KOPT-K1 (cell line): Measurements from ENCODE around the gene XYLT1.

Source experiments
- H3K27ac ChIP-seq: fragments of 200-600 bp; sonication (generic); 2 replicates; pipeline ENCODE4 v1.5.1; 2016; ENCODE audit warnings: antibody characterized with exemption, mild to moderate bottlenecking, low read depth, low read length; ENCODE audit not compliant: poor library complexity, severe bottlenecking
- H3K36me3 ChIP-seq: fragments of 200-600 bp; sonication (generic); 2 replicates; pipeline ENCODE4 v1.5.1; 2017; ENCODE audit warnings: antibody characterized with exemption, mild to moderate bottlenecking, low read length, moderate library complexity; ENCODE audit not compliant: insufficient read depth
- H3K9me3 ChIP-seq: fragments of 200-600 bp; sonication (generic); 2 replicates; pipeline ENCODE4 v1.5.1; 2017; ENCODE audit warnings: antibody characterized with exemption, low read length, mild to moderate bottlenecking; ENCODE audit not compliant: insufficient read depth, poor library complexity, severe bottlenecking

XYLT1 gene

DNA sequence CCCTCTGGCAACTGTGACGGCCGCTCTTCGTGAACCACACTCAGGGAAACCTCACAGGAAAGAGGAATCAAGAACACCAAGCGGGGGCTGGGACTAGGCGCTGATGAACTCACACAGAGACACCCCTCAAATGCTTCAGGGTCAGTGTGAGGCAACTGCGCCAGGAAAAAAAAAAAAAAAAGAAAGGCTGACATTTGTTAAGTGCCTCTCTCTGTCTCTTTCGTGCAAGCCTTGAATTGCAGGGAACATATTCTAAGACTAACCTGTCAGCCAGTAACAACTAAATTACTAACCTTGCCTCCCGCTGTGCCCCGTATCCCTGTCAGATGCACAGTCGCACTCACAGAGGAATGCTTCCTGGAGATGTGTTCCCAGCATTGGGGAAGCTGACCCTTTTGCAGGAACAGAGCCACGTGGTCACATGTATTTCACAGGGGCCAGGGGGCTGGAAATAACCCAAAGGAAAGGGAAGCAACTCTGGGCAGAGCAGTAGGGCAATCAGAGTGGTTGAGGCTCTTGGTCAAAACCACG lies 247.8 kb downstream of the XYLT1 start:
- Histone ChIP-seq H3K27ac (no peak overlapping the region), H3K9me3 (no peaks in the 10 kb centered on the region), H3K36me3 (no peaks in the 10 kb centered on the region)

- Histone ChIP-seq H3K36me3 (no peaks in the 10 kb centered on the region), H3K9me3 (no peaks in the 10 kb centered on the region), H3K27ac (no peak overlapping the region)
Measured at GRCh38 chr16:17219991-17220390, 250.8 kb downstream of the XYLT1 start.

DNA sequence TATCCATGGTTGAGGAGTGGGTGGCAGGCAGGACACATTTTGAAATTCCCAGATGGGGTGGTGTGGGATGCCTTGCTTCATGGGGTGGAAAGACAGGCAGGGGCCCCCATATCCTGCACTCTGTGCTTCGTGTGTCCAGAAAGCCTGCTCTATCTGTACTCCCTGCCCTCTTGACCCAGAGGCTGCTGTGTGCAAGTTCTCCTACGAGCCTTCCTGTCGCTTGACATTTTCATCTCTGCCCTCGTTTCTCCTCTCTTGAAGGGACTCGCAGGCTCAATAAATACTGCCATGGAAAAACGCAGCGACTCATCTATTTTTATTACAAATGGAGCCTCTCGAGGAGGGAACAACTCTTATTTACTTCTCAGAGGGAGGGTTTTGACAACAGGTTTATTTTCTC lies 254.8 kb downstream of the XYLT1 start:
- Histone ChIP-seq H3K27ac (no peak overlapping the region), H3K9me3 (no peaks in the 10 kb centered on the region), H3K36me3 (no peaks in the 10 kb centered on the region)

DNA sequence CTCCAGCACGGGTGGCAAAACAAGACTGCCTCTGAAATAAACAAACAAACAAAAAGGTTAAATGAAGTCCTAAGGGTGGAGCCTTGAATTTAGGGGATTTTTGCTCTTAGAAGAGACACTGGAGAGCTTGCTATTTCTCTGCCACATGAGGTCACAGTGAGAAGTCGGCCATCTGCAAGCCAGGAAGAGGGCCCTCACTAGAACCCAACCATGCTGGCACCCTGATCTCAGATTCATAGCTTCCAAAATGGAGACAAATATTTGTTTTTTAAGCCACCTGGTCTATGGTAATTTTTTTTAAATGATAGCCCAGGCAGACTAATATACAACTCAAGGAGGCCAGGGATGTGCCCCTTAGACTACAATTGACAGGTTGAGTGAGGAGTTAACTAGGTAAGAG lies 255.5 kb downstream of the XYLT1 start:
- no peak overlapping the region for H3K27ac ChIP-seq
- no peaks in the 10 kb centered on the region for H3K9me3 ChIP-seq
- H3K36me3 ChIP-seq = no peaks in the 10 kb centered on the region

DNA sequence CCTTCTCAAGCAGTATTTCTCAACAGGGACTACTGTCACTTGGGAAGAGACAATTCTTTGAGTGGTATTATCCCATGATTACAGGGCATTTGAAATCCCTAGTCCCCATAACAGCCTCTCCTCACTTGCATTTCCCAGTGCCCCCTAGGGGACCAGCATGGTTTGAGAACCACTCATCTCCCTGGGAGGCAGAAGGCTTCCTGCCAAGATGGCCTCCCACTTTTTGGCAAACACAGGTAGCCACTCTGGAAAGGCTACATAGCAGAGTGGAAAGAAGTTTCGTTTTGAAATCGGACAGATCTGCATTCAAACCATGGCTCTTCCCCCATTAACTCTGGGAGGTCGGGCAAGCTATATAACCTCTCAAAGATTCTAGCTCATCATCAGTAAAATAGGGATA lies 256.8 kb downstream of the XYLT1 start:
- Histone ChIP-seq H3K9me3 (no peaks in the 10 kb centered on the region), H3K36me3 (no peaks in the 10 kb centered on the region)

DNA sequence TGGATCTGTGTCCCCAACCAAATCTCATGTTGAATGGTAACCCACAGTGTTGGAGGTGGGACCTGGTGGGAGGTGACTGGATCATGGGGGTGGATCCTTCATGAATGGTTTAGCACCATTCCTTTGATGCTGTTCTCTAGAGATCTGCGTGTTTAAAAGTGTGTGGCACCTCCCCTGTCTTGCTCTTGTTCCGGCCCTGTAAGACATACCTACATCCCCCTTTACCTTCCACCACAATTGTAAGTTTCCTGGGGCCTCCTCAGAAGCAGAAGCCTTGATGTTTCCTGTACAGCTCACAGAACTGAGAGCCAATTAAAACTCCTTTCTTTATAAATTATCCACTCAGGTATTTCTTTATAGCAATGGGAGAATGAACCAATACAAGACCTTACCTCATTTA lies 257.7 kb downstream of the XYLT1 start:
- H3K9me3 ChIP-seq = no peaks in the 10 kb centered on the region
- H3K27ac ChIP-seq = no peak overlapping the region
- no peaks in the 10 kb centered on the region for H3K36me3 ChIP-seq

More for the DNA sequence above, 256.8 kb downstream of the XYLT1 start:
- H3K27ac ChIP-seq = no peak overlapping the region

DNA sequence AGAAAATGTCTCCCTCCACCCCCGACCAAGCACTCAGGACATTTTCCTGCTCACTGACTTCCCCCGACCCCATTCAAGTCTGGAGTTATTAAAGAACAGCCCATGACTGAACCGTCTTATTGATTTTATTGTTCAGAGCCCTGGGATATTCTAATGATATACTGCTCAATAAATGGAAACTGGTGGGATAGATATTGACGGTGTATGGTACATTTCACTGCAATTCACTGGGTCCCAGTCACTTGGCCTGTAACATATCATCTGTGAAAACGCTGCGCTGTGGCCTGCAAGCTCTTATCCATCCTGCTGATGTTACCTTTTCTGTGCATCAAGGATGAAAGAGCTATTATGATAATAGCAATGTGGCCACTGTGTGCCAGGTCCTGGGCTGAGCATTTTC lies 258.2 kb downstream of the XYLT1 start:
- Histone ChIP-seq H3K27ac (no peak overlapping the region), H3K9me3 (no peaks in the 10 kb centered on the region), H3K36me3 (no peaks in the 10 kb centered on the region)

- no peaks in the 10 kb centered on the region for H3K9me3 ChIP-seq
- H3K27ac ChIP-seq = no peak overlapping the region
- no peaks in the 10 kb centered on the region for H3K36me3 ChIP-seq
Measured at GRCh38 chr16:17211797-17212196, 259.0 kb downstream of the XYLT1 start.

GRCh38 chr16:17206712-17207111 lies 264.0 kb downstream of the XYLT1 start:
- Histone ChIP-seq H3K27ac (no peak overlapping the region), H3K9me3 (no peaks in the 10 kb centered on the region), H3K36me3 (no peaks in the 10 kb centered on the region)

DNA sequence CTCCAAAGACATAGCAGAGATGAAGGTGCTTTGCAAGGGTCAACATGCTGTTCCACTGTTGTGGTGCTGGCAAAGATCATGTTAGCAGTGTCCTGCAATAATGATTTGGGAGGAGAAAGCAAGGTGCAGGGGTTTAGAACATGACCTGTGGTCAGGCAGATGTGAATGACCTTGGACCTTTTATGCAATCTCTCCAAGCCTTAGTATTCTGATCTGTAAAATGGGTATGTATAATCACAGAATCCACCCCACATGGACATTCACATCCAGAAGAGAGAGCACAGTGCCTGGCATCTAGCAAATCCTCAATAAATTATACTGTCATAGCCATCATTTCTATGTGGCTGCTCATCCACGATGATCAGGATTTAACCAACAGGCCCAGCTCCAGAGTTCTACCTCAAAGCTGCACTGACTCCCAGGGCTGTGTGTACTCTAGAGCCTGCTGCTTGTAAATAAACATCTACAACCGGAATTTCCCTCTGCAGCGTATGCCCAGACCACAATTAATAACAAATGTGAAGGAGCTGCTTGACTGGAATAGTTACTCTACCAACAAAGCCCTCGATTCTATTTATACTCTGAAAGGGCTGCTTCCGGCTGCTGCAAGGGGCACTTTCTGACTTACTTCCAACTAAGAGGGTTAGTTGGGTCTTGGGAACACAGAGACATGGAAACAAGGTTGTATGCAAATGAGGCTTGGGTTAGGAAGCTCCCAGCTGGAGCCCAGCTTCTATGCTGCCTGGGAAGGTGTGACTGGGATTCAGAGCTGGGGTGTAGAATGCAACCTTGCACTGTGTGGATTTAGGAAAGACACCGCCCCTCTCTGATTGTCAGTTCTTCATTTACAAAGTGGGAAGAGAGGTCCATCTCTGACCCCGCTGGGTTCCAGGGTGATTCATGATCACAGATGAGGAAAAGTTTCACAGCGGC lies 265.2 kb downstream of the XYLT1 start:
- no peaks in the 10 kb centered on the region for H3K36me3 ChIP-seq
- H3K9me3 ChIP-seq = no peaks in the 10 kb centered on the region
- H3K27ac ChIP-seq = no peak overlapping the region

DNA sequence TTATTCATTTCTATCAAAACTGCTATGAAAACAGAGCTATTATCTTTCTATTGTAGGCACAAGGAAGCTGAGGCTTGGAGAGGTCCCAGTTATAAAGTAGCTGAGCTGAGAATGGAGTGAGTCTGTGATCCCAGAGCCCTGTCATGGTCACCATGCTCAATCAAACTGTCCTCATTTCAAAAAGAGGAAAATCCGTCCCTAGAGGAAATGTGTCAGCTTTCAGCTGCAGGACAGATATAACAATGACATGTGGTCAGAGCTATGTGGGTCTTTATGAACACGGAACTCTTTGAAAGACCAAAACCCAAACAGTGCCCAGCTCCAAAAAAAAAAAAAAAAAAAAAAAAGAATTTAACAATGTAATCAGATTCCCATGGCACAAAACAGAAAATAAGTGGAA lies 266.1 kb downstream of the XYLT1 start:
- no peaks in the 10 kb centered on the region for H3K36me3 ChIP-seq
- H3K27ac ChIP-seq = no peak overlapping the region
- H3K9me3 ChIP-seq = no peaks in the 10 kb centered on the region

GRCh38 chr16:17204206-17204605 lies 266.6 kb downstream of the XYLT1 start:
- no peaks in the 10 kb centered on the region for H3K9me3 ChIP-seq
- no peaks in the 10 kb centered on the region for H3K36me3 ChIP-seq
- H3K27ac ChIP-seq = no peak overlapping the region

DNA sequence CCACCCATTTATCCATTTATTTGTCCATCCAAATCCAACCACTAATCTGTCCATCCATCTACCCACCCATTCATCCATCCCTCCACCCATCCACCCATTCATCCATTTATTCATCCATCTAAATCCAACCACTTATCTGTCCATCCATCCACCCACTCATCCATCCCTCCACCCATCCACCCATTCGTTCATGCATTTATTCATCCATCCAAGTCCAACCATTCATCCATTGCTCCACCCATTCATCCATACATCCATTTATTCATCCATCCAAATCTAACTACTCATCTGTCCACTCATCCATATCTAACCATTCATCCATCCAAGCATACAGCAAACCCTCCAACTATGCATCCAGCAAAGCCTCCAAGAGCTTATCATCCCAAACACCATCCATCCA lies 267.3 kb downstream of the XYLT1 start:
- Histone ChIP-seq H3K27ac (no peak overlapping the region), H3K36me3 (no peaks in the 10 kb centered on the region)

DNA sequence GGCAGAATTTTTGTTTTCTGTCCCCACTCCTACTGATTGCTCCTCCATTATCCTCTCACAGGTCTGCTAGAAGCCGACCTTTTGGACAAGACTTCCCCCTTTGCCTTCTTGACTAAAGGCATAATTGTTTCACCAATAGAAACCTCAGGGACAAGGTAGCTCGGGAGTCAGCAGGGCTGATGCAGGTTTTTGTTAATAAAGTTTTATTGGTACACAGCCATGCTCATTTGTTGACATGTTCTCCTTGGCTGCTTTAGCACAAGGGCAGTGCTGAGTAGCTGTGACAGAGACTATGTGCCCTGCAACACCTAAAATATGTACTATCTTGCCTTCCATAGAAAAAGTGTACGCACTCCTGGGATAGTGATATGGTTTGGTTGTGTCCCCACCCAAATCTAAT lies 271.6 kb downstream of the XYLT1 start:
- H3K9me3 ChIP-seq = no peaks in the 10 kb centered on the region
- no peaks in the 10 kb centered on the region for H3K36me3 ChIP-seq
- H3K27ac ChIP-seq = no peak overlapping the region

More for the DNA sequence above, 267.3 kb downstream of the XYLT1 start:
- no peaks in the 10 kb centered on the region for H3K9me3 ChIP-seq

- no peaks in the 10 kb centered on the region for H3K9me3 ChIP-seq
- H3K36me3 ChIP-seq = no peaks in the 10 kb centered on the region
Measured at GRCh38 chr16:17196526-17196925, 274.2 kb downstream of the XYLT1 start.

More at GRCh38 chr16:17196526-17196925, 274.2 kb downstream of the XYLT1 start:
- no peak overlapping the region for H3K27ac ChIP-seq
